Right hindlimb (tissue), 1 donor: Measurements from ENCODE around the gene E2F4.

Experiments
- DNase-seq: peaks from one replicate; pipeline ENCODE4 v3.0.0-alpha.2; 2018

E2F4 gene

GRCh38 chr16:67192781-67193361 is 916 bp downstream of the E2F4 start:
- DNase-seq: no peak

- no peak for DNase-seq
These were observed 1.6 kb downstream of the E2F4 start for GRCh38 chr16:67193536-67193935.

GRCh38 chr16:67194260-67194659 is 2.3 kb downstream of the E2F4 start:
- no peak for DNase-seq

DNA sequence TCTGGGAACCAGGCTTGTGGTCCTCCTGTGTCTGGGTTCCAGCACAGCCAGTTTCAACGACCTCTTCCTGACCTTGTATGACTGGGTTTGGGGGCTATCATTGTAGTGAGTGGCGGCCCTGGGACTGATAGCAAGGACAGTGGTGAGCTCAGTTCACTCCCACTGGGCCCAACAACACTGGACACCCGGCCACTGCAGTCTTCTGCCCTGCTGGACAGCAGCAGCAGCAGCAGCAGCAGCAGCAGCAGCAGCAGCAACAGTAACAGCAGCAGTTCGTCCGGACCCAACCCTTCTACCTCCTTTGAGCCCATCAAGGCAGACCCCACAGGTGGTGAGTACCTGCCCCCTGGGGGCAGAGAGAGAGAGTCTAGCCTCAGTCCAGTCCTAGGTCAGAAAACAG is 3.7 kb downstream of the E2F4 start:
- DNase-seq: no peak

DNA sequence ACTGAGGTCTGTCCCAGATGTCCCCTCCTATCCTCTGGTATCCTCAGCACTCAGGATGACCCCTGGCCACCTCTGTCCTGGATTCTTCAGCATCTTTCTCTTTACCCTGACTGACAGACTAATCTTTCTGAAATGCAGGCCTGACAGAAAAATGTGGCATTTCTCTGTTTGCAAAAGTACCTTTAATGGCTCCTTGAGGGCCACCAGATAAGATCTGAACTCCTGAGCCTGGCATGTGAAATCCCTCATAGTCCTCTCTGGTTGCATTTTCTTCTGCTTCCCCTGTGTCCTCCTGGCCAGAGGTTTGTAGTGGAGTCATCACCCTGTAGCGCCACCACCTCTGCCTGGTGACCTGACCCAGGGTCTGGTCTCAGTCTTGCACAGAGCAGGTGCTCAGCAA is 4.9 kb downstream of the E2F4 start:
- DNase-seq: no peak

DNA sequence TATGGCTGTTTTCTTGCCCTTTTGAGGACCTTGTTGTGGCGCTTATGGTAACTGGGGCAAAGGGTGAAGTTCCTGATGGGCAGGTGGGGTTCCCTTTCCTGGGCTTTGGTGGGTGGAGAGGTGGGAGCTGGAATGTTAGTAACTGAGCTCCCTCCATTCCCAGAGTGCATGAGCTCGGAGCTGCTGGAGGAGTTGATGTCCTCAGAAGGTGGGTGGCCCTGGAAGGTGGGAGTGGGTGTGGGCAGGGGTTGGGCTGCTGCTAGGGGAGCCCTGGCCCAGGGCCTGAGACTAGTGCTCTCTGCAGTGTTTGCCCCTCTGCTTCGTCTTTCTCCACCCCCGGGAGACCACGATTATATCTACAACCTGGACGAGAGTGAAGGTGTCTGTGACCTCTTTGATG is 5.7 kb downstream of the E2F4 start:
- no peak for DNase-seq

GRCh38 chr16:67198238-67198734 is 6.3 kb downstream of the E2F4 start:
- no peak for DNase-seq

DNA sequence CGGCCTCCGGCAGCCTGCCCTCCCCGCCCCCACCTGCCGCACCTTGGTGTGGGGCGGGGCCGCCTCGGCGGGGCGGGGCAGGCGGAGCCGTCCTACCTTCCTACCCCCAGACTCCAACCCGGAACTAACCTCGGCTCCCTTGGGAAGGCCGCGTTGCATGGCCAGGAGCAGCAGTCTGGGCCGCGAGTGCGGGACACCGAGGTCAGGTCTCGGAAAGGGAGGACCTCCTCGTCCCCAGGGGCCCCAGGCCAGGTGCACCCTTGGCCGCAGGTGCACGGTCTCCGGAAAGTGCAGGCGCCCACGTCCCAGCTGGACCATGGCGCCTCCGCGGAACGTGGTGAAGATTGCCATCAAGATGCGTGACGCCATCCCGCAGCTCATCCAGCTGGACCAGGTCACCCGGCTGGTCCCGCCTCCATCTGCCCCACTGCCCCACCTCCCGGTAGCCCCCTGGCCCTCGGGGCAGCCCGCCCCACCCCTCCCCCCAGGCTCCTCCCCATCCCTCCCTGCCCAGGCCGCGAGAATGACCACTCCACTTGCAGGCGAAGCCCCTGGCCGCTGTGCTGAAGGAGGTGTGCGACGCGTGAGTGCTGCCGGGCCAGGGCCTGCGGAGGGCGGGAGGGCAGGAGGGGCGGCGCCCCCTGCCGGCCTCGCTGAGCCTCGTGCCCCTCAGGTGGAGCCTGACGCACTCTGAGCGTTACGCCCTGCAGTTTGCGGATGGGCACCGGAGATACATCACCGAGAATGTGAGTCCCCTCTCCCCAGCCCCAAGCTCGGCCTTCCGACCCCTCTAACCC is 7.3 kb downstream of the E2F4 start, which contains the start of gene ELMO3:
Gene ELMO3, plus strand, starts transcription at position 121 of the 797 bp plus-strand sequence. Its CDS starts 196 bp downstream, at position 317.
- no peak for DNase-seq

GRCh38 chr16:67199808-67200198 is 7.8 kb downstream of the E2F4 start:
- no peak for DNase-seq

- no peak for DNase-seq
These were observed 8.5 kb downstream of the E2F4 start for GRCh38 chr16:67200491-67200890.

DNA sequence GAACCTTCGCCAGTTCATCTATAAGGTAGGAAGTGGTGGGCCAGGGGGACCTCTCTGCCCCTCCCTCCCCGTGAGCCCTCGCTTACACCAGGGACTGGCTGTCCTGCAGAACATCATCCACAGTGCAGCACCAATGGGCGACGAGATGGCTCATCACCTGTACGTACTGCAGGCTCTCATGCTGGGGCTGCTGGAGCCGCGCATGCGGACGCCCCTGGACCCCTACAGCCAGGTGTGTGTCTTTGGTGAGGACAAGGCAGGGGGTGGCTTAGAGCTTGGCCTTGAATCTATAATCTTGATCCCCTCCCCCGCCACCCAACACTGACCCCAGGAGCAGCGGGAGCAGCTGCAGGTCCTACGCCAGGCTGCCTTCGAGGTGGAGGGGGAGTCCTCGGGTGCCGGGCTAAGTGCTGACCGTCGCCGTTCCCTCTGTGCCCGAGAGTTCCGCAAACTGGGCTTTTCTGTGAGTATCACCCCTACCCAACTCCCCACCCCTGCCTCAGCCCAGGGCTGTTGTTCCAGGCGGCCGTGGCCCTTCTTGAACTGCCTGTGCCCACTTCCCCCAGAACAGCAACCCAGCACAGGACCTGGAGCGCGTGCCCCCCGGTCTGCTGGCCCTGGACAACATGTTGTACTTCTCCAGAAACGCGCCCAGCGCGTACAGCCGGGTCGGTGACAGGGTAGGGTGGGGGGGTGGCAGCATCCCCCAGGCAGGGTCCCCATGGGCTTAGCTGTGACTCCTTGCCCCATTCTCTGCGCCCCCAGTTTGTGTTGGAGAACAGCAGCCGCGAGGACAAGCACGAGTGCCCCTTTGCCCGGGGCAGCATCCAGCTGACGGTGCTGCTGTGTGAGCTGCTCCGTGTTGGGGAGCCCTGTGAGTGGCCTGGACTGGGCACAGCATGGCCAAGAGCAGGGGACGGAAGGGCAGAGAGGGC is 9.7 kb downstream of the E2F4 start:
- no peak for DNase-seq

DNA sequence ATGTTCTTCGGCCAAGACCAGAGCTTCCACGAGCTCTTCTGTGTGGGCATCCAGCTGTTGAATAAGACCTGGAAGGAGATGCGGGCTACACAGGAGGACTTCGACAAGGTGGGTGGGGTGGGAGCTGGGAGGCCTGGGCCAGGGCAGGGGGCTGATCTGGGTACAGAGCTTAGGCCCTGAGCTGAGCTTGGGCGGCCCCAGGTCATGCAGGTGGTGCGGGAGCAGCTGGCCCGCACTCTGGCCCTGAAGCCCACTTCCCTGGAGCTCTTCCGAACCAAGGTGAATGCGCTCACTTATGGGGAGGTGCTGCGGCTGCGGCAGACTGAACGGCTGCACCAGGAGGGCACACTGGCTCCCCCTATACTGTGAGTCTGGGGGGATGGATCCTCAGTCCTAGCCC is 10.5 kb downstream of the E2F4 start:
- DNase-seq: no peak

DNA sequence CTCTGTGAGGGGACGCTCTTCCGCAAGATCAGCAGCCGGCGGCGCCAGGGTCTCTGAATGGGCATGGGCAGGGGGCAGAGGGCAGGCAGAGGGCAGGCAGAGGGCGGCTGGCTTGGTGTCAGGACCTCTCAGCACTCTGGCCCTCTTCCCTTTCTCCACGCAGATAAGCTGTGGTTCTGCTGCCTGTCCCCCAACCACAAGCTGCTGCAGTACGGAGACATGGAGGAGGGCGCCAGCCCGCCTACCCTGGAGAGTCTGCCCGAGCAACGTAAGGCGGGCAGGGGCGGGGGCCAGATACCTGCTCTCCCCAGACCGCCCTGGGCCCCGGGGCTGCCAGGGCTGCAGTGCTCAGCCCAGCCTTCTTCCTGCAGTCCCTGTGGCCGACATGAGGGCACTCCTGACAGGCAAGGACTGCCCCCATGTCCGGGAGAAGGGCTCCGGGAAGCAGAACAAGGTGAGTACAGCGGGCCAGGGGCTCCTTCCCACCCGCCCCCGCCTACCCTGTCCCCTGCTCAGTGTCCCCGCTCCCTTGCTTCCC is 11.1 kb downstream of the E2F4 start:
- no peak for DNase-seq

GRCh38 chr16:67204076-67204475 is 12.1 kb downstream of the E2F4 start:
- no peak for DNase-seq

GRCh38 chr16:67206129-67206837 is 14.3 kb downstream of the E2F4 start:
- no peak for DNase-seq

DNA sequence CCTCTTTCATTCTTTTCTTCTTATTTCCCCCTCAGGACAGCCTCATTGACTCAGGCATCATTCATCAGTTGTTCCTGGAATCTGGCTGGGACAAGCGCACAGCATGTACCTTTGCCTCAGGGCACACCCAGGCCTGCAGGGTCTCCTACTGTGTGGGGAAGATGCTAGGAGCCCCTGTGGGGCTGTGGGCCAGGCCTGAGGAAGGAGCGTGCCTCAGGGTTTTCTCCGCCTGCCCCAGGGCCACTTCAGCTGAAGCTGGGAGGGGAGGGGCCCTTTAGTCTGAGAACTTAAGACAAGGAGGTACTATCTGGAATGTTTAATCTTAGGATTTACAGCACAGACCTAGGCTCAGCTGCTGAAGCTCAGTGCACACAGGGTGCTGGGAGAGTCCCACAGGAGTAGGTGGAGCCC is 14.9 kb downstream of the E2F4 start:
- no peak for DNase-seq

DNA sequence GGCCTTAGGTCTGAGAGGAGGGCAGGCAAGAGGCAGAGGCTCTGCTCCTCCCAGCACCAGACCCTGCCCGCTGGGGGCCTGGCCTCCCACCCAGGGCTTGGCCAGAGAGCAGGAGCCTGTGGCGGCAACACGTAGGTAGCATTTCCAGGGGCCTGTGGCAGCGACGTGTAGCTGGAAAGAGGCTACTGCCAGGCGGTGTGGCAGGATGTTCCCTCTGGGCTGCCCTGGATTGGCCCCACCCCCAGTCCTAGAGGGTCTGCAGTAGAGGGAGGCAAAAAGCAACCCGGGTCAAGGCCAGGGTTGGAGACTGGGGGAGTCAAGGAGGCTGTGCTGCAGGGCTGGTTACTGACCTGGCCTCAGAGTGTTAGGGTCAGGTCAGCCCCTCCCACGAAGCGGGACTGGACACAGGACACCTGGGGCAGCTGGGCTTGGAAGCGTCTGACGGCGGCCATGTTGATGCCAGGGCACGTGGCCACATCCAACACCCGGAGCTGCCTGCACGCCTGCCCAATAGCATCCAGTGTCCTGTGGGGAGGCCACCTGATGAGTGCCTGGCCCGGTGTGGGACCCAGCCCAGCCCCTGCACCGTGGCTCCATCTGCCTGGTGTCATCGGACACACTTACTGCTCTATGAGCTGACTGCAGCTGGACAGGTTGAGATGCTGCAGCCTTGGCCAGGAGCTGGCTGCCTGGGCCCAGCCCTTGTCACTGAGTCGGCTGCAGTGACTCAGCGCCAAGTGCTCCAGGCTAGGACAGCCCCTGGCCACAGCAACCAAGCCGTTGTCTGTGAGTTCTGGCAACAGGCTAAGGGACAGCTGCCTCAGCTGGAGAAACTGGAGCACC is 15.5 kb downstream of the E2F4 start:
- no peak for DNase-seq

- DNase-seq: no peak
These were observed 16.4 kb downstream of the E2F4 start for GRCh38 chr16:67208154-67208896.

GRCh38 chr16:67209565-67209964 is 17.6 kb downstream of the E2F4 start:
- no peak for DNase-seq

DNA sequence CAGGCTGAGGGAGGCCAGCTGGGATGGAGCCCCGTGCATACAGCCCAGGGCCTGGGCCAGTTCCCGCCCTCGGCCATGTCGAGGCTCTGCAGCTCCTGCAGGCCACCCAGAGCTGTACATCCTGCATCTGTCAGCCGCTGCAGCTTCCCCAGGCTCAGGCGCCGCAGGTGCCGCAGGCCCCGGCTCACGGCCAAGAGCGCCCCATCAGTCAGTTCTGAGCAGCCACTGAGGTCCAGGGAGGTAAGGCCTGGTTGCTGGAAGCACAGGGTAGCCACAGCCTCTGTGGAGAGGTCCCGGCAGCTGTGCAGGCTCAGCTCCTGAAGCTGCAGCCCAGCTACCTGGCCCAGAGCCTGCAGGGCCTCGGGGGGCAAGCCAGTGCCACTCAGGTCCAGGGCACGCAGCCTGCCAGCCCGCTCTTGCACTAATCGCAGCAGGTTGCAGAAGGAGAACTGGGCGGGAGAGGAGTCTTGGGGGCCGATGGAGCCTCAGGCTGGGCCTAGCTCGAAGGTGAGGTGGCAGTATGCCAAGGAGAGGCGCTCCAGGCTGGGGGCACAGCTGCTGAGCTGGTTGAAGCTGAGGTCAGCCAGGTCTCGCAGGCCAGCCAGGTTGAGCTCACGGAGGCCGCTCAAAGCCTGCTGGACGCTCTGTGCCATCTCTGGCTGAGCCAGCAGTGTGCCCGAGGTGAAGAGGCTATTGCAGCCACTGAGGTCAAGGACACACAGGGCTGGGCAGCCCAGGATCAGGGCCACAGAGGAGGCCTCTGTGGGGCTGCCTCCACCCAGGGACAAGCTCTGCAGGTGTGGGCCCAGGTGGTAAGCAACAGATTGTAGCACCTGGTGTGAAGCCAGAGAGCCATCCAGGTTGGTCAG is 18.3 kb downstream of the E2F4 start:
- no peak for DNase-seq
